HL-60 (cell line): ENCODE measurements around the gene ZRANB3.

Experiments used
- GABPA ChIP-seq: IDR thresholded peaks from 2 replicates; pipeline ENCODE4 v1.6.1; 2012; ENCODE audit warnings: low read depth
- TF ChIP-seq, protein P1 (sequence below): IDR thresholded peaks from one replicate; pipeline ENCODE4 v1.5.1; 2011; ENCODE audit warnings: low read length, control low read depth, inconsistent platforms; ENCODE audit not compliant: insufficient read depth

DNA sequence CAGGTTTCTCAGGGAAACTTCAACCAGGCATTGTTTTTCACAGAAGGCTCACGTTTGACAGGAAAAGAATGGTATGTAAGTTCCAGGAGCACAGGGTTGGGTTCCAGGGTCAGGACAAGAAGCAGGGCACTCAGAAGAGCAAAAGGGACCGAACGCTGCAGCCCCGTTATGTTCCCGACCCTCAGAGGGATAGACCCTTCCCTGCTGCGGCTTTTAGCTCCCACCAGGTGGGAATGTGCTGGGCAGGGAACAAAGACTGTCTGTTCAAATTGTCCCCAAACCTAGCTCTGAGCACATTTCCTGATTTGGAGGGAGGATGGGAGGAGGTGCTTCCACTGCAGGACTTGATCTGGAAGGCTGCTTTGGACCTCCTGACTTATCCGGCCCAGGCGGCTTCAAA lies 348.8 kb downstream of the ZRANB3 start:
- TF ChIP-seq, protein P1, sequence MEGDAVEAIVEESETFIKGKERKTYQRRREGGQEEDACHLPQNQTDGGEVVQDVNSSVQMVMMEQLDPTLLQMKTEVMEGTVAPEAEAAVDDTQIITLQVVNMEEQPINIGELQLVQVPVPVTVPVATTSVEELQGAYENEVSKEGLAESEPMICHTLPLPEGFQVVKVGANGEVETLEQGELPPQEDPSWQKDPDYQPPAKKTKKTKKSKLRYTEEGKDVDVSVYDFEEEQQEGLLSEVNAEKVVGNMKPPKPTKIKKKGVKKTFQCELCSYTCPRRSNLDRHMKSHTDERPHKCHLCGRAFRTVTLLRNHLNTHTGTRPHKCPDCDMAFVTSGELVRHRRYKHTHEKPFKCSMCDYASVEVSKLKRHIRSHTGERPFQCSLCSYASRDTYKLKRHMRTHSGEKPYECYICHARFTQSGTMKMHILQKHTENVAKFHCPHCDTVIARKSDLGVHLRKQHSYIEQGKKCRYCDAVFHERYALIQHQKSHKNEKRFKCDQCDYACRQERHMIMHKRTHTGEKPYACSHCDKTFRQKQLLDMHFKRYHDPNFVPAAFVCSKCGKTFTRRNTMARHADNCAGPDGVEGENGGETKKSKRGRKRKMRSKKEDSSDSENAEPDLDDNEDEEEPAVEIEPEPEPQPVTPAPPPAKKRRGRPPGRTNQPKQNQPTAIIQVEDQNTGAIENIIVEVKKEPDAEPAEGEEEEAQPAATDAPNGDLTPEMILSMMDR: no peak
- TF ChIP-seq GABPA: no peak
